Mammary epithelial cell (primary cell): ENCODE data around the gene GPR151.

Experiments
- EZH2 ChIP-seq: IDR thresholded peaks from 2 replicates; pipeline ENCODE4 v1.6.1; 2012; ENCODE audit warnings: low read length, inconsistent platforms, borderline replicate concordance
- TF ChIP-seq, protein P1 (sequence below), 2 donors: IDR thresholded peaks in 1 of 2; conservative IDR thresholded peaks in 1 of 2; 2 replicates each; pipeline ENCODE4 v1.5.1; 2011 to 2012; ENCODE audit warnings: inconsistent platforms in 2 of 2, low read length in 2 of 2, mild to moderate bottlenecking in 2 of 2, control low read depth in 1 of 2, low read depth in 1 of 2; ENCODE audit not compliant: insufficient read depth in 1 of 2; ENCODE audit errors: extremely low read depth in 1 of 2

GRCh38 chr5:146541958-146542849, 26.2 kb upstream of the GPR151 start:
- TF ChIP-seq EZH2 = no peak
- TF ChIP-seq, protein P1, sequence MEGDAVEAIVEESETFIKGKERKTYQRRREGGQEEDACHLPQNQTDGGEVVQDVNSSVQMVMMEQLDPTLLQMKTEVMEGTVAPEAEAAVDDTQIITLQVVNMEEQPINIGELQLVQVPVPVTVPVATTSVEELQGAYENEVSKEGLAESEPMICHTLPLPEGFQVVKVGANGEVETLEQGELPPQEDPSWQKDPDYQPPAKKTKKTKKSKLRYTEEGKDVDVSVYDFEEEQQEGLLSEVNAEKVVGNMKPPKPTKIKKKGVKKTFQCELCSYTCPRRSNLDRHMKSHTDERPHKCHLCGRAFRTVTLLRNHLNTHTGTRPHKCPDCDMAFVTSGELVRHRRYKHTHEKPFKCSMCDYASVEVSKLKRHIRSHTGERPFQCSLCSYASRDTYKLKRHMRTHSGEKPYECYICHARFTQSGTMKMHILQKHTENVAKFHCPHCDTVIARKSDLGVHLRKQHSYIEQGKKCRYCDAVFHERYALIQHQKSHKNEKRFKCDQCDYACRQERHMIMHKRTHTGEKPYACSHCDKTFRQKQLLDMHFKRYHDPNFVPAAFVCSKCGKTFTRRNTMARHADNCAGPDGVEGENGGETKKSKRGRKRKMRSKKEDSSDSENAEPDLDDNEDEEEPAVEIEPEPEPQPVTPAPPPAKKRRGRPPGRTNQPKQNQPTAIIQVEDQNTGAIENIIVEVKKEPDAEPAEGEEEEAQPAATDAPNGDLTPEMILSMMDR (conservative IDR thresholded peaks at IDR 0.05 in 1 of 2, IDR thresholded peaks at IDR 0.05 in 1 of 2; ENCODE audit: extremely low read depth in 1 of 2, insufficient read depth in 1 of 2, low read depth in 1 of 2, low read length in 2 of 2) = peak; percentile 96
